Ishikawa (cell line): ENCODE measurements around the gene OR8B4.

ENCODE experiments used
- CEBPB ChIP-seq: IDR thresholded peaks from 2 replicates; pipeline ENCODE4 v1.6.1; 2012
- CREB1 ChIP-seq: IDR thresholded peaks from 2 replicates; pipeline ENCODE4 v1.6.1; 2012; ENCODE audit warnings: low read depth
- EGR1 ChIP-seq: IDR thresholded peaks from 2 replicates; pipeline ENCODE4 v1.6.1; 2012
- EP300 ChIP-seq: IDR thresholded peaks from 2 replicates; pipeline ENCODE4 v1.6.1; 2012; ENCODE audit warnings: borderline replicate concordance
- FOXM1 ChIP-seq: IDR thresholded peaks from 2 replicates; pipeline ENCODE4 v1.6.1; 2012; ENCODE audit warnings: low read depth, borderline replicate concordance
- MAX ChIP-seq: IDR thresholded peaks from 2 replicates; pipeline ENCODE4 v1.6.1; 2012
- NFIC ChIP-seq: IDR thresholded peaks from 2 replicates; pipeline ENCODE4 v1.6.1; 2012
- RAD21 ChIP-seq: IDR thresholded peaks from 2 replicates; pipeline ENCODE4 v1.6.1; 2012; ENCODE audit warnings: low read depth
- REST ChIP-seq: IDR thresholded peaks from 2 replicates; pipeline ENCODE4 v1.6.1; 2012; ENCODE audit warnings: low read depth, mild to moderate bottlenecking
- TAF1 ChIP-seq: IDR thresholded peaks from 2 replicates; pipeline ENCODE4 v1.6.1; 2012; ENCODE audit warnings: low read depth, mild to moderate bottlenecking
- TCF12 ChIP-seq: IDR thresholded peaks from 2 replicates; pipeline ENCODE4 v1.6.1; 2012; ENCODE audit warnings: low read depth
- TEAD4 ChIP-seq: IDR thresholded peaks from 2 replicates; pipeline ENCODE4 v1.6.1; 2012
- USF1 ChIP-seq: IDR thresholded peaks from 2 replicates; pipeline ENCODE4 v1.6.1; 2012
- YY1 ChIP-seq: IDR thresholded peaks from 2 replicates; pipeline ENCODE4 v1.6.1; 2012; ENCODE audit warnings: low read depth
- ZBTB7A ChIP-seq: IDR thresholded peaks from 2 replicates; pipeline ENCODE4 v1.6.1; 2012; ENCODE audit warnings: low read depth

The OR8B4 gene

GRCh38 chr11:124421043-124421442 is 3.6 kb downstream of the OR8B4 start:
- TF ChIP-seq FOXM1: no peak
- TF ChIP-seq YY1: no peak
- TF ChIP-seq TEAD4: no peak
- no peak for TF ChIP-seq NFIC
- no peak for TF ChIP-seq TCF12
- no peak for TF ChIP-seq CEBPB

GRCh38 chr11:124415356-124415923 is 9.2 kb downstream of the OR8B4 start:
- no peak for TF ChIP-seq ZBTB7A
- TF ChIP-seq CEBPB: no peak
- peak; percentile 51; the same call in 1 of the 2 replicates for TF ChIP-seq RAD21

GRCh38 chr11:124409906-124410305 is 14.8 kb downstream of the OR8B4 start:
- TF ChIP-seq RAD21: no peak
- no peak for TF ChIP-seq USF1
- no peak for TF ChIP-seq ZBTB7A
- TF ChIP-seq YY1: no peak
- TF ChIP-seq EGR1: no peak
- TF ChIP-seq TCF12: no peak
- TF ChIP-seq TEAD4: no peak
- TF ChIP-seq REST: no peak
- no peak for TF ChIP-seq FOXM1
- no peak for TF ChIP-seq CREB1
- TF ChIP-seq CEBPB: no peak
- no peak for TF ChIP-seq EP300
- TF ChIP-seq MAX: no peak
- TF ChIP-seq TAF1: no peak
- TF ChIP-seq NFIC: no peak

GRCh38 chr11:124405581-124405980 is 19.1 kb downstream of the OR8B4 start:
- no peak for TF ChIP-seq CEBPB
- no peak for TF ChIP-seq TEAD4
- no peak for TF ChIP-seq REST
- no peak for TF ChIP-seq NFIC
- TF ChIP-seq FOXM1: no peak
- TF ChIP-seq ZBTB7A: no peak
- no peak for TF ChIP-seq EP300
- no peak for TF ChIP-seq EGR1
- TF ChIP-seq RAD21: no peak
- no peak for TF ChIP-seq TAF1
- no peak for TF ChIP-seq MAX
- no peak for TF ChIP-seq CREB1
- no peak for TF ChIP-seq USF1
- TF ChIP-seq YY1: no peak
- no peak for TF ChIP-seq TCF12

- TF ChIP-seq ZBTB7A (no peak), RAD21 (peak; percentile 67)
Measured at GRCh38 chr11:124402326-124402922, 22.2 kb downstream of the OR8B4 start.

- TF ChIP-seq EP300 (no peak), EGR1 (no peak), REST (no peak), YY1 (no peak), TAF1 (no peak), NFIC (no peak), TCF12 (no peak), CREB1 (no peak), USF1 (no peak), RAD21 (no peak), CEBPB (no peak), FOXM1 (no peak)
Measured at GRCh38 chr11:124398924-124399323, 25.7 kb downstream of the OR8B4 start, which contains the start of gene OR8B3. Gene OR8B3 (minus strand): TSS chr11:124399024. CDS start chr11:124397351, 1,673 bp downstream.
